ENCODE data around the gene RNF130. TPM values are rescaled to one million over a fixed set of nuclear protein-coding genes. Genes with fewer than 3 reads are reported as not detected.
A peak's percentile ranks its signal among the peaks of the same experiment; 100 is the strongest.

The RNF130 gene
- total RNA-seq, 2 donors from 2014 or later: 83.8 to 116 TPM

- intact Hi-C loops (cut with DNase I): loop anchor here (5.0 kb wide), 2 partner anchors 104 to 166 kb away; partner anchors contain the start of gene RNF130
- Histone ChIP-seq H3K4me1 (replicated peaks) (peaks cover 5% of the 10 kb centered on the region), H3K27ac (peak overlapping the region in 1 of 2 donors; percentile 68), H3K9me3 (no peaks in the 10 kb centered on the region), H3K4me3 (peak overlapping the region in 1 of 2 donors; percentile 50), H3K27me3 (replicated peaks; ENCODE audit: insufficient read depth) (no peaks in the 10 kb centered on the region), H3K36me3 (no peaks in the 10 kb centered on the region)
- 75% methylated on average over 24 of the region's 24 CpGs for WGBS
- no peak for TF ChIP-seq POLR2AphosphoS5 (IDR thresholded peaks at IDR 0.05)
- TF ChIP-seq POLR2A (IDR thresholded peaks at IDR 0.05): no peak
- DNase-seq (ENCODE audit: low spot score): no peak
Measured at GRCh38 chr5:179906294-179906794, 165.2 kb downstream of the RNF130 start.

- H3K9me3 ChIP-seq: no peaks in the 10 kb centered on the region
- intact Hi-C loops (cut with DNase I): loop anchor here (5.0 kb wide), 2 partner anchors 103 to 167 kb away; partner anchors contain the start of gene RNF130
- H3K27ac ChIP-seq: no peak overlapping the region
- H3K36me3 ChIP-seq: no peaks in the 10 kb centered on the region
- H3K27me3 ChIP-seq (replicated peaks; ENCODE audit: insufficient read depth): no peaks in the 10 kb centered on the region
- WGBS: 84% methylated on average over 8 of the region's 8 CpGs
- TF ChIP-seq CTCF (IDR thresholded peaks at IDR 0.05): no peak
- no peak for TF ChIP-seq POLR2AphosphoS5 (IDR thresholded peaks at IDR 0.05)
- TF ChIP-seq POLR2A (IDR thresholded peaks at IDR 0.05): no peak
- DNase-seq (ENCODE audit: low spot score): no peak
- H3K4me1 ChIP-seq (replicated peaks): peaks cover 5% of the 10 kb centered on the region
- no peak overlapping the region for H3K4me3 ChIP-seq
Measured at GRCh38 chr5:179905161-179905560, 166.4 kb downstream of the RNF130 start.

MicroRNAs encoded within 50 kb of the gene (microRNA counts, 767-probe panel; counts per million panel counts)
- 431 to 2,000 counts per million in 2 donors for microRNA hsa-miR-340-5p

Small RNA genes within 50 kb of the gene (microRNA-seq; reads per million reads assigned to microRNA genes)
- gene MIR340: 32.0 reads per million, percentile 62 among the genes with 10 or more reads in this experiment

Small RNA genes within 50 kb of the gene (small RNA-seq; reads per million reads assigned to genes)
- gene MIR340: 140 to 153 reads per million in 2 donors

Other genes starting within 250 kb of the RNF130 start
- gene MRNIP, start 212.9 kb downstream of the RNF130 start, total RNA-seq: 10 to 100 TPM; 30.0 to 55.2 TPM
- gene TBC1D9B, start 163.9 kb downstream of the RNF130 start, total RNA-seq: 100 to 1,000 TPM in 1 of 2 donors, 10 to 100 TPM in 1; 64.1 to 163 TPM
- gene RASGEF1C, start 137.5 kb upstream of the RNF130 start, total RNA-seq: 1 to 10 TPM in 1 of 2 donors, under 1 TPM in 1; 0.09 to 3.1 TPM
- gene MAPK9, start 220.3 kb upstream of the RNF130 start, total RNA-seq: 10 to 100 TPM; 28.8 to 38.5 TPM

Data from prostate gland (tissue), 2 donors.